ENCODE measurements around the gene TRHDE.

GRCh38 chr12:72267974-72268373 lies 4.2 kb upstream of the TRHDE start:
- TF ChIP-seq, protein P1, sequence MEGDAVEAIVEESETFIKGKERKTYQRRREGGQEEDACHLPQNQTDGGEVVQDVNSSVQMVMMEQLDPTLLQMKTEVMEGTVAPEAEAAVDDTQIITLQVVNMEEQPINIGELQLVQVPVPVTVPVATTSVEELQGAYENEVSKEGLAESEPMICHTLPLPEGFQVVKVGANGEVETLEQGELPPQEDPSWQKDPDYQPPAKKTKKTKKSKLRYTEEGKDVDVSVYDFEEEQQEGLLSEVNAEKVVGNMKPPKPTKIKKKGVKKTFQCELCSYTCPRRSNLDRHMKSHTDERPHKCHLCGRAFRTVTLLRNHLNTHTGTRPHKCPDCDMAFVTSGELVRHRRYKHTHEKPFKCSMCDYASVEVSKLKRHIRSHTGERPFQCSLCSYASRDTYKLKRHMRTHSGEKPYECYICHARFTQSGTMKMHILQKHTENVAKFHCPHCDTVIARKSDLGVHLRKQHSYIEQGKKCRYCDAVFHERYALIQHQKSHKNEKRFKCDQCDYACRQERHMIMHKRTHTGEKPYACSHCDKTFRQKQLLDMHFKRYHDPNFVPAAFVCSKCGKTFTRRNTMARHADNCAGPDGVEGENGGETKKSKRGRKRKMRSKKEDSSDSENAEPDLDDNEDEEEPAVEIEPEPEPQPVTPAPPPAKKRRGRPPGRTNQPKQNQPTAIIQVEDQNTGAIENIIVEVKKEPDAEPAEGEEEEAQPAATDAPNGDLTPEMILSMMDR (conservative IDR thresholded peaks at IDR 0.05): peak; percentile 39; the same call in 1 of the 2 replicates
- no peak for TF ChIP-seq EZH2 (IDR thresholded peaks at IDR 0.05; ENCODE audit: low read depth)

Measured in PC-9 (cell line).